Endothelial cell (in vitro differentiated cells): Measurements from ENCODE around the gene SASH1. TPM values are rescaled to one million over a fixed set of nuclear protein-coding genes. Genes with fewer than 3 reads are reported as not detected.
"Not testable (repeated sequence)": the region's sequence is repeated elsewhere in the genome, so short reads cannot be mapped to it uniquely, and the experiment has no call there.

Experiments
- DNase-seq: peaks from one replicate; pipeline ENCODE4 v3.0.0; 2021; ENCODE audit warnings: low spot score
- H3K27ac Mint-ChIP-seq: one replicate; pipeline ENCODE4 v1.8.0; 2021; ENCODE audit warnings: mixed read lengths, inconsistent platforms; ENCODE audit not compliant: unreplicated experiment
- H3K27me3 Mint-ChIP-seq: one replicate; pipeline ENCODE4 v1.8.0; 2021; ENCODE audit warnings: mild to moderate bottlenecking, moderate library complexity, mixed read lengths, inconsistent platforms; ENCODE audit not compliant: unreplicated experiment
- H3K36me3 Mint-ChIP-seq: one replicate; pipeline ENCODE4 v1.8.0; 2021; ENCODE audit warnings: mild to moderate bottlenecking, low read depth, mixed read lengths, inconsistent platforms; ENCODE audit not compliant: unreplicated experiment
- H3K4me1 Mint-ChIP-seq: one replicate; pipeline ENCODE4 v1.8.0; 2021; ENCODE audit warnings: mild to moderate bottlenecking, mixed read lengths, inconsistent platforms; ENCODE audit not compliant: unreplicated experiment
- H3K4me3 Mint-ChIP-seq: one replicate; pipeline ENCODE4 v1.8.0; 2021; ENCODE audit warnings: mild to moderate bottlenecking, mixed read lengths, inconsistent platforms; ENCODE audit not compliant: unreplicated experiment
- H3K9me3 Mint-ChIP-seq: one replicate; pipeline ENCODE4 v1.8.0; 2021; ENCODE audit warnings: mixed read lengths, inconsistent platforms; ENCODE audit not compliant: unreplicated experiment
- CTCF ChIP-seq: fragments of 200-600 bp; sonication (generic); IDR thresholded peaks from one replicate; pipeline ENCODE4 v1.5.0; 2021; ENCODE audit warnings: antibody characterized with exemption; ENCODE audit not compliant: unreplicated experiment
- total RNA-seq: library from RNA; stranded (reverse); fragmentation: NEBNext Ultra II Directional; extraction: Animal tissue kit (Norgen Biotek cat#: 25700); gene quantifications from one replicate; pipeline ENCODE4 v1.2.1, GENCODE V29; 2021; ENCODE audit not compliant: unreplicated experiment

SASH1 gene
- total RNA-seq, 1 donor from 2014 or later = 138 TPM

- Mint-ChIP-seq H3K36me3 (no peaks in the 10 kb centered on the region), H3K4me3 (no peak overlapping the region), H3K9me3 (no peaks in the 10 kb centered on the region), H3K27ac (no peak overlapping the region), H3K27me3 (no peaks in the 10 kb centered on the region), H3K4me1 (no peaks in the 10 kb centered on the region)
- no peak for TF ChIP-seq CTCF
- DNase-seq = no peak
Observed at GRCh38 chr6:148578837-148579565, 236.4 kb downstream of the SASH1 start.

DNA sequence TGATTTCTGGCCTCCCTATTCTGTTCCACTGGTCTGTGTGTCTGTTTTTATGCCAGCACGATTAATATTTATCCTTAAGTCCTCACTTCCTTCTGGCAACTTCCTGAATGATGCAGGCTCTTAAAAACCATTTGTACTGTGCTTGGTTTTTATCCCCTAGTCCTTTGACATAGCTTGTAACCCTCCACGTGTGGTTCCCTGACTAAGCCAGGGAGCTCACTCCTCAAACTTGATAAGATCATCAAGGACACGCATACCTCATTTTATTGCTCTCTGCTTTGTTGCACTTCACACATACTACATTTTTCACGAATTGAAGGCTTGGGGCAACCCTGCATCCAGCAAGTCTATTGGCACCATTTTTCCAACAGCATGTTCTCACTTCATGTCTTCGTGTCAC, 237.8 kb downstream of the SASH1 start:
- no peak for TF ChIP-seq CTCF
- no peaks in the 10 kb centered on the region for H3K27me3 Mint-ChIP-seq
- H3K9me3 Mint-ChIP-seq = peaks cover 8% of the 10 kb centered on the region
- no peak overlapping the region for H3K4me3 Mint-ChIP-seq
- H3K27ac Mint-ChIP-seq = no peak overlapping the region
- H3K36me3 Mint-ChIP-seq = peaks cover 8% of the 10 kb centered on the region
- no peak for DNase-seq
- no peaks in the 10 kb centered on the region for H3K4me1 Mint-ChIP-seq

- peaks cover 2% of the 10 kb centered on the region for H3K27me3 Mint-ChIP-seq
- DNase-seq = no peak
- no peak for TF ChIP-seq CTCF
- peaks cover 8% of the 10 kb centered on the region for H3K9me3 Mint-ChIP-seq
- no peak overlapping the region for H3K27ac Mint-ChIP-seq
- H3K4me1 Mint-ChIP-seq = no peaks in the 10 kb centered on the region
- H3K36me3 Mint-ChIP-seq = peaks cover 19% of the 10 kb centered on the region
- no peak overlapping the region for H3K4me3 Mint-ChIP-seq
Observed at GRCh38 chr6:148583631-148584030, 241.0 kb downstream of the SASH1 start.

GRCh38 chr6:148585641-148586040, 243.0 kb downstream of the SASH1 start:
- not testable (repeated sequence) for H3K9me3 Mint-ChIP-seq, H3K4me3 Mint-ChIP-seq, H3K27ac Mint-ChIP-seq, H3K4me1 Mint-ChIP-seq, DNase-seq, H3K27me3 Mint-ChIP-seq
- peaks cover 23% of the 10 kb centered on the region for H3K36me3 Mint-ChIP-seq

- no peak for DNase-seq
- H3K36me3 Mint-ChIP-seq = peaks cover 14% of the 10 kb centered on the region
- H3K4me1 Mint-ChIP-seq = peaks cover 3% of the 10 kb centered on the region
- H3K27me3 Mint-ChIP-seq = peaks cover 2% of the 10 kb centered on the region
- TF ChIP-seq CTCF = no peak
- H3K27ac Mint-ChIP-seq = no peak overlapping the region
- no peak overlapping the region for H3K4me3 Mint-ChIP-seq
- no peaks in the 10 kb centered on the region for H3K9me3 Mint-ChIP-seq
Observed at GRCh38 chr6:148590883-148591282, 248.2 kb downstream of the SASH1 start.
